Activated CD4-positive, alpha-beta T cell treated with anti-CD3 and anti-CD28 coated beads, Interleukin-2, amount 50 U/mL, for 16 hours (primary cell): ENCODE results near the gene CC2D1A.

ENCODE experiments used
- DNase-seq: peaks from one replicate; pipeline ENCODE4 v3.0.0-alpha.2; 2020

Gene CC2D1A

DNA sequence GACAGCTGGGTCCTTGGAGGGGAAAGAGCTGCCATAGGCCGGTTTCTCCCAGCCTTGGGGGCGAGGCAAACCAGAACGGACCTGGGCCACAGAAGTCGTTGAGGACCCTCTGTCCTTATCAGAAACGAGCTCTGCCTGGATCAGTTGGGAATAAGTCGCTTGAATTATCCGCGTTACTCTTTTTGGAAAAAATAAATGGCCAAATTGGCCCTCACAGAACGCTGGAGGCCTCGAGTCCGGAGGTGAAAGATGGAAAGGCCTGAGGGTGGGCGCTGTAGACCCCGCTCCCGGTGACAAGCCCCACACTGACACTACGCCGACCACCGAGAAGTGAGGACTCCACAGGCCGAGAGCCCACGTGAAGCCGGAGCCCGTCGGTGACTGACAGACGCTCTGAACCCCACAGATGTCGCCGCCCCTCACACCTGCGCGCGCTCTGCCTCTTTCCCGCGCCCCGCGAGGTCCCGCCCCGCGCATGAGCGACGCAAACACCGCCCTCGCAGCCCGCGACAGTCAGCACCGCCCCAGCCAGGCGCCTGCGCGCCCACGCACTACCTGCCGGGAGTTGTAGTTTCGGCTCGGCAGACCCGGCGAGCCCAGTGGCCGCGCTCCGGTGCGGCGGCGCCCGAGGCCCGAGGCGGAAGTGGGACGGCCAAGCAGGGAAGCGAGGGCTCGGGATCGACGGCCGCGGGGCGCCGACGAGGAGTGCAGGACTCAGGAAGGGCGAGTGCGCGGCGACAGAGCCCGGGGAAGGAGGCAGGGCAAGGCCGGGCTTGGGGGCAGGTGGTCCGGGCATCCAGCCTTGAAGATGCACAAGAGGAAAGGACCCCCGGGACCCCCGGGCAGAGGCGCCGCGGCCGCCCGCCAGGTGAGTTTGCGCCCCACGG is at the start of gene CC2D1A, which contains the start of gene BRME1:
Gene CC2D1A (plus strand): TSS at position 568 of the 887 bp plus-strand sequence. CDS start 241 bp downstream, at position 809.
Gene BRME1 (minus strand): TSS at position 484 of the 887 bp plus-strand sequence. CDS start 1,225 bp downstream, outside the sequence.
- DNase-seq, result peak; percentile 97

GRCh38 chr19:13856497-13856896 is 49.5 kb upstream of the CC2D1A start:
- no peak for DNase-seq

GRCh38 chr19:13859361-13859880 is 46.6 kb upstream of the CC2D1A start:
- no peak for DNase-seq

- DNase-seq, result no peak
Measured at GRCh38 chr19:13860679-13861391, 45.2 kb upstream of the CC2D1A start.

- DNase-seq, result no peak
Measured at GRCh38 chr19:13861392-13861713, 44.6 kb upstream of the CC2D1A start.

- DNase-seq, result peak; percentile 91
Measured at GRCh38 chr19:13861714-13862531, 44.1 kb upstream of the CC2D1A start.

GRCh38 chr19:13864046-13864666 is 41.8 kb upstream of the CC2D1A start:
- no peak for DNase-seq

GRCh38 chr19:13864667-13865570 is 41.1 kb upstream of the CC2D1A start:
- DNase-seq, result no peak

GRCh38 chr19:13865571-13866462 is 40.2 kb upstream of the CC2D1A start:
- DNase-seq, result no peak

DNA sequence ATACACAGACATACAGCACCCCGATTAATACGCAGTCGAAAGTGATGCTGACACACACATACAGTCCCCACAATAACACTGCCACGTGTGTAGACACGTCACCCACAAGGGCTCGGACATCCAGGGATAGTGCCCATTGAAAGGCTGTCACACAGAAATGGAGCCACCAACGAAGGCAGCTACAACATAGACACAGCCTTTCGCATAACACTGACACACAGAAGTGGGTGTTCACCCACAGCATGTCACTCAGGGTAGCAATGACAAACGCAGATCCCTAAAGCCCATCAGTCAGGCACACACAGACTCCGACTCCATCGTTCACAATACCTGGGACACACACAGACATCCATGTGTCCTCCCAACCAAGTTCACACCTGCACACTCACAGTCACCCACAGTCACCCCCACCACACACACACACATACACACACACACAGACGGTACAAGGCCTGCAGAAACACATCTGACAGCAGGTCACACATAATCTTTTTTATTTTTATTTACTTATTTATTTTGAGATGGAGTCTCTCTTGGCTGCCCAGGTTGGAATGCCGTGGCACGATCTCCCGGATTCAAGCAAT is 39.4 kb upstream of the CC2D1A start:
- no peak for DNase-seq

DNA sequence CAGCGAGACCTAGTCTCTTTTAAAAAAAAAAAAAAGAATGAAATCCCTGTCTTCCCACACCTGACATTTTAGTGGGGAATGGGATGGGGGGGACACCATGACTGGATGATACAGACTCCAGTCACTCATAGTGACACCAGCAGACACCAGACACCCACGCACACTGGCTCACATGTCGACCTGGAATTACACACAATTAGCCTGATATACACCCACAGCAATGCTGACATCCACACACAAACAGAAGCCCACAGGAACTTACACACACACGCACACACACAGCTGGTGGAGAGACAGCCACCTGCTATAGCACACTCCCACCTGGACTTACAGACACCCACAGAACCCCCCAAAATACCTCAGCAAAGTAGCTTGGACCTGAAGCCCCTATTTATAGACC is 37.3 kb upstream of the CC2D1A start:
- DNase-seq, result no peak

DNA sequence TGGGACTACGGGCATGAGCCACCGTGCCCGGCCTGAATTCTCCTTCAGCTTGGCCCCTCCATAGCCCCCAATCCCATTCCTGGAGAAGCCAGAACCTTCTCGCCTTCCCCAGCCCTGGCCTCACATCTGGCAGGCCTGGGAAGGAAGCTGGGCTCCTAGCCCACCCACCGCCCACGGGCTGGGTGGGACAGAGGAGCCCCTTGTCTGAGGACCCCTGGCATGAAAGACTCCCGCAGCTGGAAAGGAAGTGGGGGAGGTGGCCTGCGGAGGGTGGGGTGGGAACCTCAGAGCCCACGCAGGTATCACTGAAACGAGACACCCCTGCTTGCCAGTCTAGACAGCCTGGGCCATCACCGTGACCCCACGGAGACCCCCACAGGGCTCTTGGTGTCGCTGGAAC is 36.7 kb upstream of the CC2D1A start:
- DNase-seq, result no peak

- DNase-seq, result no peak
Measured at GRCh38 chr19:13870873-13871272, 35.1 kb upstream of the CC2D1A start.

- no peak for DNase-seq
Measured at GRCh38 chr19:13872339-13872694, 33.7 kb upstream of the CC2D1A start.

- no peak for DNase-seq
Measured at GRCh38 chr19:13872695-13873389, 33.2 kb upstream of the CC2D1A start.

- no peak for DNase-seq
Measured at GRCh38 chr19:13873834-13874515, 32.0 kb upstream of the CC2D1A start.

- DNase-seq, result no peak
Measured at GRCh38 chr19:13875824-13876223, 30.2 kb upstream of the CC2D1A start.

GRCh38 chr19:13876834-13877233 is 29.2 kb upstream of the CC2D1A start, which contains the start of gene NANOS3:
TSS of gene NANOS3 (plus strand) at chr19:13877134. CDS start at chr19:13877249, 115 bp downstream.
- DNase-seq, result no peak

DNA sequence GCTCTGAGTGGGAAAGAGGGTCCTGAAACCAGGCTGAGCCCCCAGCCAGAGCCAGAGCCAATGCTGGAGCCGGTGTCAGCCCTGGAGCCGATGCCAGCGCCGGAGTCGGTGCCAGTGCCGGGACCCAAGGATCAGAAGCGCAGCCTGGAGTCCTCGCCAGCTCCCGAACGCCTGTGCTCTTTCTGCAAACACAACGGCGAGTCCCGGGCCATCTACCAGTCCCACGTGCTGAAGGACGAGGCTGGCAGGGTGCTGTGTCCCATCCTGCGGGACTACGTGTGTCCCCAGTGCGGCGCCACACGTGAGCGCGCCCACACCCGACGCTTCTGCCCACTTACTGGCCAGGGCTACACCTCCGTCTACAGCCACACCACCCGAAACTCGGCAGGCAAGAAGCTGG is 28.7 kb upstream of the CC2D1A start:
- no peak for DNase-seq
